Right atrium auricular region (tissue), 2 donors: ENCODE data around the gene LRTM1. TPM values are rescaled to one million over a fixed set of nuclear protein-coding genes. Genes with fewer than 3 reads are reported as not detected.

Source experiments
- DNase-seq: peaks from one replicate; pipeline ENCODE4 v3.0.0-alpha.2; 2019; ENCODE audit warnings: low spot score
- H3K27ac ChIP-seq, 2 donors: fragments of 200-600 bp; sonication (generic); 1 replicate in 1 of 2; 2 replicates in 1 of 2; pipeline ENCODE4 v1.5.1; 2016 to 2019
- H3K27me3 ChIP-seq, 2 donors: fragments of 200-600 bp; sonication (generic); one replicate each; pipeline versions ENCODE4 v1.5.1 to v1.6.0; 2017 to 2019
- H3K36me3 ChIP-seq: fragments of 200-600 bp; sonication (generic); one replicate; pipeline ENCODE4 v1.5.1; 2016
- H3K4me1 ChIP-seq, 2 donors: fragments of 200-600 bp; sonication (generic); one replicate each; pipeline versions ENCODE4 v1.5.1 to v1.6.0; 2017 to 2019
- H3K4me3 ChIP-seq, 2 donors: fragments of 200-600 bp; sonication (generic); 1 replicate in 1 of 2; 2 replicates in 1 of 2; pipeline ENCODE4 v1.5.1; 2017 to 2019; ENCODE audit warnings: mild to moderate bottlenecking in 1 of 2, moderate library complexity in 1 of 2
- H3K9me3 ChIP-seq, 2 donors: fragments of 200-600 bp; sonication (generic); one replicate each; pipeline ENCODE4 v1.5.1; 2019
- CTCF ChIP-seq, 2 donors: fragments of 200-600 bp; sonication (generic); IDR thresholded peaks; one replicate each; pipeline ENCODE4 v1.5.1; 2019; ENCODE audit warnings: antibody characterized with exemption in 2 of 2
- total RNA-seq, 2 donors: library from RNA; depleted of rRNA; stranded (reverse); fragments of >200 nt; gene quantifications; one replicate each; pipeline ENCODE4 v1.1.0, GENCODE V29; 2016

LRTM1 gene
- total RNA-seq, 2 donors from 2014 or later: not detected

- no peak for TF ChIP-seq CTCF (IDR thresholded peaks at IDR 0.05)
- Histone ChIP-seq H3K27me3 (no peaks in the 10 kb centered on the region), H3K4me1 (peaks cover 0 to 13% of the 10 kb centered on the region in 2 donors), H3K36me3 (no peaks in the 10 kb centered on the region), H3K9me3 (no peaks in the 10 kb centered on the region), H3K27ac (peak overlapping the region in 1 of 2 donors; percentile 79), H3K4me3 (no peak overlapping the region)
- DNase-seq: no peak
Measured at GRCh38 chr3:54892168-54892567, 35.7 kb downstream of the LRTM1 start.

GRCh38 chr3:54891540-54891897 lies 36.3 kb downstream of the LRTM1 start:
- no peak overlapping the region for H3K4me3 ChIP-seq
- H3K9me3 ChIP-seq: no peaks in the 10 kb centered on the region
- H3K36me3 ChIP-seq: no peaks in the 10 kb centered on the region
- DNase-seq: peak; percentile 88
- no peaks in the 10 kb centered on the region for H3K27me3 ChIP-seq
- H3K27ac ChIP-seq: peak overlapping the region; percentile 60 to 79
- peaks cover 0 to 13% of the 10 kb centered on the region in 2 donors for H3K4me1 ChIP-seq
- peak; percentile 27 to 55 for TF ChIP-seq CTCF (IDR thresholded peaks at IDR 0.05)

GRCh38 chr3:54889731-54890130 lies 38.1 kb downstream of the LRTM1 start:
- H3K27ac ChIP-seq: no peak overlapping the region
- peaks cover 0 to 13% of the 10 kb centered on the region in 2 donors for H3K4me1 ChIP-seq
- no peaks in the 10 kb centered on the region for H3K36me3 ChIP-seq
- DNase-seq: no peak
- H3K9me3 ChIP-seq: no peaks in the 10 kb centered on the region
- H3K27me3 ChIP-seq: no peaks in the 10 kb centered on the region
- H3K4me3 ChIP-seq: no peak overlapping the region
- no peak for TF ChIP-seq CTCF (IDR thresholded peaks at IDR 0.05)

GRCh38 chr3:54888873-54889272 lies 39.0 kb downstream of the LRTM1 start:
- Histone ChIP-seq H3K36me3 (no peaks in the 10 kb centered on the region), H3K9me3 (no peaks in the 10 kb centered on the region), H3K27me3 (no peaks in the 10 kb centered on the region), H3K4me3 (no peak overlapping the region), H3K27ac (no peak overlapping the region), H3K4me1 (peaks cover 0 to 13% of the 10 kb centered on the region in 2 donors)
- no peak for TF ChIP-seq CTCF (IDR thresholded peaks at IDR 0.05)
- DNase-seq: no peak

GRCh38 chr3:54888162-54888561 lies 39.7 kb downstream of the LRTM1 start:
- no peak for TF ChIP-seq CTCF (IDR thresholded peaks at IDR 0.05)
- no peak overlapping the region for H3K4me3 ChIP-seq
- no peak overlapping the region for H3K27ac ChIP-seq

GRCh38 chr3:54882129-54882833 lies 45.6 kb downstream of the LRTM1 start:
- no peaks in the 10 kb centered on the region for H3K4me1 ChIP-seq
- no peaks in the 10 kb centered on the region for H3K9me3 ChIP-seq
- H3K4me3 ChIP-seq: no peak overlapping the region
- no peaks in the 10 kb centered on the region for H3K27me3 ChIP-seq
- no peak for DNase-seq
- peak overlapping the region; percentile 26 to 40 for H3K27ac ChIP-seq
- no peak for TF ChIP-seq CTCF (IDR thresholded peaks at IDR 0.05)
- H3K36me3 ChIP-seq: no peaks in the 10 kb centered on the region

More at GRCh38 chr3:54888162-54888561, 39.7 kb downstream of the LRTM1 start:
- Histone ChIP-seq H3K36me3 (no peaks in the 10 kb centered on the region), H3K27me3 (no peaks in the 10 kb centered on the region), H3K4me1 (peaks cover 0 to 13% of the 10 kb centered on the region in 2 donors), H3K9me3 (no peaks in the 10 kb centered on the region)
- no peak for DNase-seq
